ENCODE results near the gene AADACL2. TPM values are rescaled to one million over a fixed set of nuclear protein-coding genes. Genes with fewer than 3 reads are reported as not detected.

The AADACL2 gene
- total and polyA plus RNA-seq, 2 experiments from 2014 or later = 0.10 TPM; not detected in 1

- DNase-seq (ENCODE audit: low spot score) = no peak
- no peaks in the 10 kb centered on the region for H3K9me2 ChIP-seq (replicated peaks; ENCODE audit: insufficient read depth)
- TF ChIP-seq EZH2 (IDR thresholded peaks at IDR 0.05; ENCODE audit: borderline replicate concordance) (no peak), CTCF (IDR thresholded peaks at IDR 0.05; ENCODE audit: poor library complexity) (no peak), EZH2phosphoT487 (IDR thresholded peaks at IDR 0.05; ENCODE audit: low read depth, severe bottlenecking, unreplicated experiment) (no peak)
- no peaks in the 10 kb centered on the region for H3K4me1 ChIP-seq (ENCODE audit: insufficient read depth)
- H3K4me2 ChIP-seq = no peak overlapping the region
- 65% methylated on average over 2 of the region's 2 CpGs for WGBS (ENCODE audit: low lambda C conversion rate, missing lambda C conversion rate)
- H3K9me3 ChIP-seq (ENCODE audit: low read depth) = no peaks in the 10 kb centered on the region
- H3K27ac ChIP-seq = no peak overlapping the region
- no peak overlapping the region for H3K4me3 ChIP-seq
- no peaks in the 10 kb centered on the region for H3K79me2 ChIP-seq
- no peaks in the 10 kb centered on the region for H3K36me3 ChIP-seq (replicated peaks; ENCODE audit: insufficient read depth, low read depth)
- H4K20me1 ChIP-seq (ENCODE audit: insufficient read depth, poor library complexity, severe bottlenecking) = no peaks in the 10 kb centered on the region
- H2AFZ ChIP-seq = no peak overlapping the region
- H3K27me3 ChIP-seq = no peaks in the 10 kb centered on the region
Measured at GRCh38 chr3:151777880-151778279, 44.2 kb downstream of the AADACL2 start.

GRCh38 chr3:151787626-151788025 lies 53.9 kb downstream of the AADACL2 start:
- H3K27me3 ChIP-seq = no peaks in the 10 kb centered on the region
- no peaks in the 10 kb centered on the region for H3K79me2 ChIP-seq
- no peaks in the 10 kb centered on the region for H3K9me2 ChIP-seq (replicated peaks; ENCODE audit: insufficient read depth)
- no peaks in the 10 kb centered on the region for H3K36me3 ChIP-seq (replicated peaks; ENCODE audit: insufficient read depth, low read depth)
- no peak overlapping the region for H2AFZ ChIP-seq
- H3K9me3 ChIP-seq (ENCODE audit: low read depth) = no peaks in the 10 kb centered on the region
- H3K4me3 ChIP-seq = no peak overlapping the region
- H3K4me1 ChIP-seq (ENCODE audit: insufficient read depth) = no peaks in the 10 kb centered on the region
- no peaks in the 10 kb centered on the region for H4K20me1 ChIP-seq (ENCODE audit: insufficient read depth, poor library complexity, severe bottlenecking)
- no peak overlapping the region for H3K4me2 ChIP-seq
- no peak overlapping the region for H3K27ac ChIP-seq
- no peak for DNase-seq (ENCODE audit: low spot score)
- TF ChIP-seq CTCF (IDR thresholded peaks at IDR 0.05; ENCODE audit: poor library complexity) = no peak
- no peak for TF ChIP-seq EZH2phosphoT487 (IDR thresholded peaks at IDR 0.05; ENCODE audit: low read depth, severe bottlenecking, unreplicated experiment)
- TF ChIP-seq EZH2 (IDR thresholded peaks at IDR 0.05; ENCODE audit: borderline replicate concordance) = no peak

GRCh38 chr3:151788401-151788800 lies 54.7 kb downstream of the AADACL2 start:
- WGBS (ENCODE audit: low lambda C conversion rate, missing lambda C conversion rate) = 56% methylated on average over 2 of the region's 2 CpGs

More at GRCh38 chr3:151788401-151788800, 54.7 kb downstream of the AADACL2 start:
- H3K9me2 ChIP-seq (replicated peaks; ENCODE audit: insufficient read depth) = no peaks in the 10 kb centered on the region
- no peaks in the 10 kb centered on the region for H3K27me3 ChIP-seq
- no peak for DNase-seq (ENCODE audit: low spot score)
- no peak overlapping the region for H3K4me3 ChIP-seq
- H3K79me2 ChIP-seq = no peaks in the 10 kb centered on the region
- H3K9me3 ChIP-seq (ENCODE audit: low read depth) = no peaks in the 10 kb centered on the region
- no peaks in the 10 kb centered on the region for H3K36me3 ChIP-seq (replicated peaks; ENCODE audit: insufficient read depth, low read depth)
- H3K4me2 ChIP-seq = no peak overlapping the region
- H3K27ac ChIP-seq = no peak overlapping the region
- TF ChIP-seq EZH2 (IDR thresholded peaks at IDR 0.05; ENCODE audit: borderline replicate concordance) (no peak), EZH2phosphoT487 (IDR thresholded peaks at IDR 0.05; ENCODE audit: low read depth, severe bottlenecking, unreplicated experiment) (no peak), CTCF (IDR thresholded peaks at IDR 0.05; ENCODE audit: poor library complexity) (no peak)
- no peak overlapping the region for H2AFZ ChIP-seq
- no peaks in the 10 kb centered on the region for H4K20me1 ChIP-seq (ENCODE audit: insufficient read depth, poor library complexity, severe bottlenecking)
- no peaks in the 10 kb centered on the region for H3K4me1 ChIP-seq (ENCODE audit: insufficient read depth)

Data from hepatocyte (in vitro differentiated cells).